HepG2 (cell line): ENCODE data around the gene GNG7. TPM values are rescaled to one million over a fixed set of nuclear protein-coding genes. Genes with fewer than 3 reads are reported as not detected.

Experiments
- CTCF ChIP-seq: sonication (generic); formaldehyde crosslinking; IDR thresholded peaks from 2 replicates; pipeline ENCODE4 v1.5.0; 2020; ENCODE audit warnings: mild to moderate bottlenecking, missing genetic modification reagents, moderate library complexity
- NCOA1 ChIP-seq: sonication (generic); formaldehyde crosslinking; IDR thresholded peaks from 2 replicates; pipeline ENCODE4 v1.9.0; 2021; ENCODE audit warnings: missing genetic modification reagents
- POGK ChIP-seq: sonication (generic); formaldehyde crosslinking; conservative IDR thresholded peaks from 2 replicates; pipeline ENCODE4 v1.8.0; 2022; ENCODE audit warnings: mild to moderate bottlenecking, moderate library complexity, missing genetic modification reagents
- PPARG ChIP-seq: conservative IDR thresholded peaks from 2 replicates; pipeline ENCODE4 v1.6.1; 2016; ENCODE audit warnings: missing biosample characterization, missing genetic modification reagents
- RCOR2 ChIP-seq: IDR thresholded peaks from 2 replicates; pipeline ENCODE4 v1.6.1; 2016; ENCODE audit warnings: missing biosample characterization, missing genetic modification reagents
- UBTF ChIP-seq: sonication (generic); formaldehyde crosslinking; IDR thresholded peaks from 2 replicates; pipeline ENCODE4 v1.4.0; 2020; ENCODE audit warnings: mild to moderate bottlenecking, missing genetic modification reagents
- ZNF12 ChIP-seq: sonication (generic); formaldehyde crosslinking; IDR thresholded peaks from 2 replicates; pipeline ENCODE4 v1.5.0; 2020; ENCODE audit warnings: missing genetic modification reagents
- ZNF264 ChIP-seq: sonication (generic); formaldehyde crosslinking; IDR thresholded peaks from 2 replicates; pipeline ENCODE4 v1.4.0; 2020; ENCODE audit warnings: missing genetic modification reagents
- ZNF276 ChIP-seq: sonication (generic); formaldehyde crosslinking; IDR thresholded peaks from 2 replicates; pipeline ENCODE4 v1.4.0; 2020; ENCODE audit warnings: mild to moderate bottlenecking, low read depth, missing genetic modification reagents
- ZNF318 ChIP-seq: sonication (generic); formaldehyde crosslinking; IDR thresholded peaks from 2 replicates; pipeline ENCODE4 v1.4.0; 2020; ENCODE audit warnings: mild to moderate bottlenecking, missing genetic modification reagents
- ZNF678 ChIP-seq: sonication (generic); formaldehyde crosslinking; IDR thresholded peaks from 2 replicates; pipeline ENCODE4 v1.4.0; 2020; ENCODE audit warnings: mild to moderate bottlenecking, missing genetic modification reagents
- polyA plus RNA-seq, 8 experiments: library from polyadenylated mRNA; depleted of rRNA in 3 of 8; stranded (reverse) in 7 of 8; unstranded in 1 of 8; fragments of >200 nt; fragmentation: Illumina TruSeq in 4 of 8; extraction: Trizol in 4 of 8; gene quantifications; 2 replicates each; pipeline versions ENCODE4 v1.2.1 to v1.2.3, GENCODE V29; 2011 to 2016; ENCODE audit warnings: low read depth in 4 of 8, missing spikeins in 1 of 8, mixed read lengths in 1 of 8; ENCODE audit not compliant: insufficient read depth in 1 of 8
- total RNA-seq, 5 experiments: library from RNA; depleted of rRNA; stranded (reverse); fragments of >200 nt; fragmentation: Illumina TruSeq; extraction: Trizol; gene quantifications; 2 replicates each; pipeline ENCODE4 v1.2.3, GENCODE V29; 2016; ENCODE audit warnings: low read depth in 1 of 5

The GNG7 gene
- total and polyA plus RNA-seq, 2 of the 13 experiments (the other 11 are each of a cell fraction or from before 2014, with no cell fraction given), result 1.4 to 3.3 TPM

- peak; percentile 21; the same call in 1 of the 2 replicates for TF ChIP-seq CTCF
- peak; percentile 25; the same call in 1 of the 2 replicates for TF ChIP-seq PPARG
- TF ChIP-seq ZNF12, result peak; percentile 63; the same call in 1 of the 2 replicates
- TF ChIP-seq ZNF318, result peak; percentile 75; the same call in 1 of the 2 replicates
- TF ChIP-seq NCOA1, result peak; percentile 54; the same call in 1 of the 2 replicates
- TF ChIP-seq ZNF264 (CRISPR knock-in tag), result peak; percentile 90
- peak; percentile 87 for TF ChIP-seq RCOR2 (CRISPR knock-in tag)
- TF ChIP-seq POGK (CRISPR knock-in tag), result peak; percentile 91
- no peak for TF ChIP-seq ZNF276 (CRISPR knock-in tag)
- peak; percentile 68 for TF ChIP-seq UBTF (CRISPR knock-in tag)
- TF ChIP-seq ZNF678 (CRISPR knock-in tag), result no peak
Observed at GRCh38 chr19:2462635-2463421, 239.7 kb downstream of the GNG7 start (continued).
